Liver (tissue), 9 donors: ENCODE measurements around the gene ERICH6. TPM values are rescaled to one million over a fixed set of nuclear protein-coding genes. Genes with fewer than 3 reads are reported as not detected.
A peak's percentile ranks its signal among the peaks of the same experiment; 100 is the strongest.

Experiments used
- DNase-seq: peaks from one replicate; pipeline ENCODE4 v3.0.0-alpha.2; 2017; ENCODE audit warnings: low spot score
- H3K27ac ChIP-seq, 2 donors: one replicate each; pipeline ENCODE4 v1.7.0; 2013; ENCODE audit warnings: inconsistent platforms in 2 of 2, low read length in 2 of 2, control low read depth in 1 of 2, low read depth in 1 of 2, mild to moderate bottlenecking in 1 of 2
- H3K27me3 ChIP-seq, 4 donors: one replicate each; pipeline versions ENCODE4 v1.6.1 to v1.7.0; 2013; ENCODE audit warnings: low read length in 3 of 4, inconsistent platforms in 1 of 4, mild to moderate bottlenecking in 1 of 4, moderate library complexity in 1 of 4; ENCODE audit not compliant: control insufficient read depth in 4 of 4, insufficient read depth in 4 of 4
- H3K36me3 ChIP-seq, 4 donors: one replicate each; pipeline versions ENCODE4 v1.6.1 to v1.7.0; 2013; ENCODE audit warnings: low read length in 3 of 4, mild to moderate bottlenecking in 3 of 4, low read depth in 1 of 4, moderate library complexity in 1 of 4; ENCODE audit not compliant: control insufficient read depth in 4 of 4, insufficient read depth in 3 of 4
- H3K4me1 ChIP-seq, 4 donors: one replicate each; pipeline versions ENCODE4 v1.6.1 to v1.7.0; 2013; ENCODE audit warnings: low read length in 3 of 4, mild to moderate bottlenecking in 3 of 4, moderate library complexity in 1 of 4; ENCODE audit not compliant: control insufficient read depth in 4 of 4, insufficient read depth in 4 of 4
- H3K4me3 ChIP-seq, 3 donors: one replicate each; pipeline versions ENCODE4 v1.6.1 to v1.7.0; 2013; ENCODE audit warnings: low read length in 3 of 3, control low read depth in 1 of 3, low read depth in 1 of 3, mild to moderate bottlenecking in 1 of 3
- H3K9ac ChIP-seq, 2 donors: one replicate each; pipeline ENCODE4 v1.7.0; 2013; ENCODE audit warnings: low read length in 2 of 2, mild to moderate bottlenecking in 2 of 2, moderate library complexity in 2 of 2, control low read depth in 1 of 2, low read depth in 1 of 2
- H3K9me3 ChIP-seq, 4 donors: one replicate each; pipeline versions ENCODE4 v1.6.1 to v1.7.0; 2013; ENCODE audit warnings: low read length in 3 of 4; ENCODE audit not compliant: control insufficient read depth in 4 of 4
- CTCF ChIP-seq: fragments of 150-350 bp; IDR thresholded peaks from 2 replicates; pipeline ENCODE4 v1.5.1; 2017; ENCODE audit warnings: improper control_type of control experiment, low read depth, low read length; ENCODE audit not compliant: missing input control
- EGR1 ChIP-seq, 2 donors: IDR thresholded peaks; 2 replicates each; pipeline ENCODE4 v1.6.1; 2016 to 2018; ENCODE audit warnings: antibody characterized with exemption in 2 of 2, low read depth in 2 of 2
- FOXA2 ChIP-seq: IDR thresholded peaks from 2 replicates; pipeline ENCODE4 v1.6.1; 2016; ENCODE audit warnings: antibody characterized with exemption
- GABPA ChIP-seq, 2 donors: IDR thresholded peaks in 1 of 2; conservative IDR thresholded peaks in 1 of 2; 2 replicates each; pipeline ENCODE4 v1.6.1; 2016; ENCODE audit warnings: antibody characterized with exemption in 2 of 2, mild to moderate bottlenecking in 1 of 2, moderate library complexity in 1 of 2
- HNF4A ChIP-seq, 2 donors: conservative IDR thresholded peaks; 2 replicates each; pipeline ENCODE4 v1.6.1; 2016; ENCODE audit warnings: antibody characterized with exemption in 2 of 2, mild to moderate bottlenecking in 2 of 2
- HNF4G ChIP-seq: IDR thresholded peaks from 2 replicates; pipeline ENCODE4 v1.6.1; 2016; ENCODE audit warnings: antibody characterized with exemption
- JUND ChIP-seq, 2 donors: IDR thresholded peaks; 2 replicates each; pipeline ENCODE4 v1.6.1; 2016; ENCODE audit warnings: antibody characterized with exemption in 2 of 2
- MAX ChIP-seq: IDR thresholded peaks from 2 replicates; pipeline ENCODE4 v1.6.1; 2016; ENCODE audit warnings: antibody characterized with exemption
- NR2F2 ChIP-seq: IDR thresholded peaks from 2 replicates; pipeline ENCODE4 v1.6.1; 2016; ENCODE audit warnings: antibody characterized with exemption
- RAD21 ChIP-seq, 2 donors: IDR thresholded peaks; 2 replicates each; pipeline ENCODE4 v1.6.1; 2016; ENCODE audit warnings: antibody characterized with exemption in 2 of 2, mild to moderate bottlenecking in 2 of 2
- REST ChIP-seq: IDR thresholded peaks from 2 replicates; pipeline ENCODE4 v1.6.1; 2016; ENCODE audit warnings: antibody characterized with exemption, mild to moderate bottlenecking
- RXRA ChIP-seq, 2 donors: IDR thresholded peaks; 2 replicates each; pipeline ENCODE4 v1.6.1; 2017 to 2018; ENCODE audit warnings: antibody characterized with exemption in 2 of 2, mild to moderate bottlenecking in 1 of 2
- SP1 ChIP-seq: IDR thresholded peaks from 2 replicates; pipeline ENCODE4 v1.6.1; 2018; ENCODE audit warnings: antibody characterized with exemption, mild to moderate bottlenecking
- TAF1 ChIP-seq: conservative IDR thresholded peaks from 2 replicates; pipeline ENCODE4 v1.6.1; 2016; ENCODE audit warnings: antibody characterized with exemption, mild to moderate bottlenecking
- YY1 ChIP-seq: IDR thresholded peaks from 2 replicates; pipeline ENCODE4 v1.6.1; 2016; ENCODE audit warnings: antibody characterized with exemption, mild to moderate bottlenecking
- WGBS: extraction: QIAGEN DNeasy Blood & Tissue Kit; methylation state at CpG from one replicate; pipeline ENCODE4 v1.1.7; 2013; 5-methylcytosine and 5-hydroxymethylcytosine counted together
- polyA plus RNA-seq, 2 donors: library from polyadenylated mRNA; stranded (reverse) in 1 of 2; unstranded in 1 of 2; fragments of 200-250 nt in 1 of 2; fragments of >200 nt in 1 of 2; fragmentation: Nextera tagmentation in 1 of 2; extraction: Ambion mirVana in 1 of 2; gene quantifications; one replicate each; pipeline versions ENCODE4 v1.2.1 to v1.2.3, GENCODE V29; 2013 to 2015
- total RNA-seq, 2 donors: library from RNA; depleted of rRNA; stranded (reverse); fragments of >200 nt; gene quantifications; one replicate each; pipeline ENCODE4 v1.2.3, GENCODE V29; 2014
- TF ChIP-seq, protein P1 (sequence below): IDR thresholded peaks from 2 replicates; pipeline ENCODE4 v1.6.1; 2016; ENCODE audit warnings: antibody characterized with exemption
- TF ChIP-seq, protein P2 (sequence below): IDR thresholded peaks from 2 replicates; pipeline ENCODE4 v1.6.1; 2016; ENCODE audit warnings: antibody characterized with exemption
- donor health status: healthy.
- donor health status: healthy.
- donor health status: healthy.
- donor health status: healthy.
- donor health status: healthy.

ERICH6 gene
- total and polyA plus RNA-seq, 4 donors = under 0.01 TPM; not detected in 3

- no peak overlapping the region for H3K4me3 ChIP-seq
Measured at GRCh38 chr3:150748684-150749047, 44.9 kb upstream of the ERICH6 start.

More at GRCh38 chr3:150748684-150749047, 44.9 kb upstream of the ERICH6 start:
- no peaks in the 10 kb centered on the region for H3K27me3 ChIP-seq
- no peaks in the 10 kb centered on the region for H3K36me3 ChIP-seq
- WGBS = 67% methylated on average over 1 of the region's 1 CpG
- H3K9me3 ChIP-seq = no peaks in the 10 kb centered on the region
- peaks cover 12 to 92% (median 79%) of the 10 kb centered on the region in 4 donors for H3K4me1 ChIP-seq
- peak overlapping the region; percentile 55 to 67 for H3K27ac ChIP-seq
- peak overlapping the region in 1 of 2 donors; percentile 8 for H3K9ac ChIP-seq
- DNase-seq = no peak
- TF ChIP-seq FOXA2 (no peak), EGR1 (IDR thresholded peaks at IDR 0.05; ENCODE audit: low read depth in 2 of 2) (no peak), GABPA (IDR thresholded peaks at IDR 0.05 in 1 of 2, conservative IDR thresholded peaks at IDR 0.05 in 1 of 2) (no peak), RAD21 (IDR thresholded peaks at IDR 0.05) (no peak), YY1 (no peak), CTCF (no peak), RXRA (IDR thresholded peaks at IDR 0.05) (no peak), HNF4A (conservative IDR thresholded peaks at IDR 0.05) (no peak), JUND (IDR thresholded peaks at IDR 0.05) (no peak), SP1 (no peak), NR2F2 (no peak), MAX (no peak), HNF4G (no peak), TAF1 (no peak), REST (no peak)
- TF ChIP-seq, protein P1, sequence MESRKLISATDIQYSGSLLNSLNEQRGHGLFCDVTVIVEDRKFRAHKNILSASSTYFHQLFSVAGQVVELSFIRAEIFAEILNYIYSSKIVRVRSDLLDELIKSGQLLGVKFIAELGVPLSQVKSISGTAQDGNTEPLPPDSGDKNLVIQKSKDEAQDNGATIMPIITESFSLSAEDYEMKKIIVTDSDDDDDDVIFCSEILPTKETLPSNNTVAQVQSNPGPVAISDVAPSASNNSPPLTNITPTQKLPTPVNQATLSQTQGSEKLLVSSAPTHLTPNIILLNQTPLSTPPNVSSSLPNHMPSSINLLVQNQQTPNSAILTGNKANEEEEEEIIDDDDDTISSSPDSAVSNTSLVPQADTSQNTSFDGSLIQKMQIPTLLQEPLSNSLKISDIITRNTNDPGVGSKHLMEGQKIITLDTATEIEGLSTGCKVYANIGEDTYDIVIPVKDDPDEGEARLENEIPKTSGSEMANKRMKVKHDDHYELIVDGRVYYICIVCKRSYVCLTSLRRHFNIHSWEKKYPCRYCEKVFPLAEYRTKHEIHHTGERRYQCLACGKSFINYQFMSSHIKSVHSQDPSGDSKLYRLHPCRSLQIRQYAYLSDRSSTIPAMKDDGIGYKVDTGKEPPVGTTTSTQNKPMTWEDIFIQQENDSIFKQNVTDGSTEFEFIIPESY = no peak
- TF ChIP-seq, protein P2, sequence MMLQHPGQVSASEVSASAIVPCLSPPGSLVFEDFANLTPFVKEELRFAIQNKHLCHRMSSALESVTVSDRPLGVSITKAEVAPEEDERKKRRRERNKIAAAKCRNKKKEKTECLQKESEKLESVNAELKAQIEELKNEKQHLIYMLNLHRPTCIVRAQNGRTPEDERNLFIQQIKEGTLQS = no peak
